ENCODE measurements around the gene TMEM209. TPM values are rescaled to one million over a fixed set of nuclear protein-coding genes. Genes with fewer than 3 reads are reported as not detected.

Gene TMEM209
- total RNA-seq, 2 donors from 2014 or later: 11.9 to 21.5 TPM

DNA sequence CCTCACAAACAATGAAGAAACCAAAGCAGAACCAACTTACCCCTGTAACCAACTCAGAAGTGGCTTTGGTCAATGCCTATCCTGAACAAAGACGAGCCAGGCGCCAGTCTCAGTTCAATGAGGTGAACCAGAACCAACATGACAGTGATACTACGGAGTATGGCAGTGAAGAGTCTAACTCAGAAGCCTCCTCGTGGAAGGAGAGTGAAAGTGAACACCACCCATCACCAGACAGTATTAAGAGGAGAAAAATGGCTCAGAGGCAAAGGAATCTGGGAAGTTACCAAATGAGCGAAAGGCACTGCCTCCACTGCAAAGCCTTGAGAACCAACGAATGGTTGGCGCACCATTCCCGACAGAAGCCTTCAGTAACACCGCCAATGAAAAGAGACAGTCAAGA is 10.8 kb upstream of the TMEM209 start:
- H3K27ac ChIP-seq: no peak overlapping the region
- 88% methylated on average over 9 of the region's 9 CpGs for WGBS
- H3K4me1 ChIP-seq (replicated peaks): no peaks in the 10 kb centered on the region
- no peak overlapping the region for H3K4me3 ChIP-seq
- H3K9me3 ChIP-seq: no peaks in the 10 kb centered on the region
- intact Hi-C loops (cut with DNase I): no loop called here
- H3K36me3 ChIP-seq: no peaks in the 10 kb centered on the region
- H3K27me3 ChIP-seq (replicated peaks; ENCODE audit: insufficient read depth): no peaks in the 10 kb centered on the region
- TF ChIP-seq, protein P1, sequence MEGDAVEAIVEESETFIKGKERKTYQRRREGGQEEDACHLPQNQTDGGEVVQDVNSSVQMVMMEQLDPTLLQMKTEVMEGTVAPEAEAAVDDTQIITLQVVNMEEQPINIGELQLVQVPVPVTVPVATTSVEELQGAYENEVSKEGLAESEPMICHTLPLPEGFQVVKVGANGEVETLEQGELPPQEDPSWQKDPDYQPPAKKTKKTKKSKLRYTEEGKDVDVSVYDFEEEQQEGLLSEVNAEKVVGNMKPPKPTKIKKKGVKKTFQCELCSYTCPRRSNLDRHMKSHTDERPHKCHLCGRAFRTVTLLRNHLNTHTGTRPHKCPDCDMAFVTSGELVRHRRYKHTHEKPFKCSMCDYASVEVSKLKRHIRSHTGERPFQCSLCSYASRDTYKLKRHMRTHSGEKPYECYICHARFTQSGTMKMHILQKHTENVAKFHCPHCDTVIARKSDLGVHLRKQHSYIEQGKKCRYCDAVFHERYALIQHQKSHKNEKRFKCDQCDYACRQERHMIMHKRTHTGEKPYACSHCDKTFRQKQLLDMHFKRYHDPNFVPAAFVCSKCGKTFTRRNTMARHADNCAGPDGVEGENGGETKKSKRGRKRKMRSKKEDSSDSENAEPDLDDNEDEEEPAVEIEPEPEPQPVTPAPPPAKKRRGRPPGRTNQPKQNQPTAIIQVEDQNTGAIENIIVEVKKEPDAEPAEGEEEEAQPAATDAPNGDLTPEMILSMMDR (IDR thresholded peaks at IDR 0.05): no peak
- TF ChIP-seq POLR2A (IDR thresholded peaks at IDR 0.05) (no peak), POLR2AphosphoS5 (IDR thresholded peaks at IDR 0.05) (no peak)
- no peak for DNase-seq (ENCODE audit: low spot score)

GRCh38 chr7:130213828-130214227 is 8.6 kb upstream of the TMEM209 start:
- Histone ChIP-seq H3K4me3 (no peak overlapping the region), H3K36me3 (no peaks in the 10 kb centered on the region), H3K27ac (no peak overlapping the region), H3K9me3 (no peaks in the 10 kb centered on the region), H3K4me1 (replicated peaks) (no peaks in the 10 kb centered on the region), H3K27me3 (replicated peaks; ENCODE audit: insufficient read depth) (no peaks in the 10 kb centered on the region)
- no peak for TF ChIP-seq POLR2AphosphoS5 (IDR thresholded peaks at IDR 0.05)
- no peak for TF ChIP-seq POLR2A (IDR thresholded peaks at IDR 0.05)
- TF ChIP-seq, protein P1 (IDR thresholded peaks at IDR 0.05): no peak
- DNase-seq (ENCODE audit: low spot score): no peak
- intact Hi-C loops (cut with DNase I): no loop called here
- WGBS: 90% methylated on average over 1 of the region's 1 CpG

GRCh38 chr7:130210181-130210935 is 5.2 kb upstream of the TMEM209 start:
- Histone ChIP-seq H3K36me3 (no peaks in the 10 kb centered on the region), H3K27ac (no peak overlapping the region), H3K4me3 (no peak overlapping the region), H3K9me3 (no peaks in the 10 kb centered on the region), H3K4me1 (replicated peaks) (no peaks in the 10 kb centered on the region), H3K27me3 (replicated peaks; ENCODE audit: insufficient read depth) (no peaks in the 10 kb centered on the region)
- 38% methylated on average over 5 of the region's 5 CpGs for WGBS
- no peak for DNase-seq (ENCODE audit: low spot score)
- TF ChIP-seq POLR2AphosphoS5 (IDR thresholded peaks at IDR 0.05): no peak
- TF ChIP-seq, protein P1 (IDR thresholded peaks at IDR 0.05): no peak
- no peak for TF ChIP-seq POLR2A (IDR thresholded peaks at IDR 0.05)
- intact Hi-C loops (cut with DNase I): no loop called here

- intact Hi-C loops (cut with DNase I): no loop called here
- WGBS: 79% methylated on average over 2 of the region's 2 CpGs
These were observed 3.3 kb upstream of the TMEM209 start for GRCh38 chr7:130208516-130208915.

More at GRCh38 chr7:130208516-130208915, 3.3 kb upstream of the TMEM209 start:
- Histone ChIP-seq H3K27ac (no peak overlapping the region), H3K36me3 (no peaks in the 10 kb centered on the region), H3K27me3 (replicated peaks; ENCODE audit: insufficient read depth) (no peaks in the 10 kb centered on the region), H3K9me3 (no peaks in the 10 kb centered on the region), H3K4me3 (no peak overlapping the region), H3K4me1 (replicated peaks) (no peaks in the 10 kb centered on the region)
- DNase-seq (ENCODE audit: low spot score): no peak
- TF ChIP-seq POLR2A (IDR thresholded peaks at IDR 0.05) (no peak), POLR2AphosphoS5 (IDR thresholded peaks at IDR 0.05) (no peak)
- TF ChIP-seq, protein P1 (IDR thresholded peaks at IDR 0.05): no peak

Data from prostate gland (tissue), 2 donors.